Myocyte (in vitro differentiated cells): Measurements from ENCODE around the gene ATG101. TPM values are rescaled to one million over a fixed set of nuclear protein-coding genes. Genes with fewer than 3 reads are reported as not detected.
"Not testable (repeated sequence)": the region's sequence is repeated elsewhere in the genome, so short reads cannot be mapped to it uniquely, and the experiment has no call there.

Experiments
- DNase-seq: peaks from one replicate; pipeline ENCODE4 v3.0.0-alpha.2; 2012; ENCODE audit warnings: low read depth
- total RNA-seq: library from RNA; depleted of rRNA; stranded (reverse); fragments of >200 nt; gene quantifications from 2 replicates; pipeline ENCODE4 v1.2.3, GENCODE V29; 2014

The ATG101 gene
- total RNA-seq, 1 donor from 2014 or later: 105 TPM

DNA sequence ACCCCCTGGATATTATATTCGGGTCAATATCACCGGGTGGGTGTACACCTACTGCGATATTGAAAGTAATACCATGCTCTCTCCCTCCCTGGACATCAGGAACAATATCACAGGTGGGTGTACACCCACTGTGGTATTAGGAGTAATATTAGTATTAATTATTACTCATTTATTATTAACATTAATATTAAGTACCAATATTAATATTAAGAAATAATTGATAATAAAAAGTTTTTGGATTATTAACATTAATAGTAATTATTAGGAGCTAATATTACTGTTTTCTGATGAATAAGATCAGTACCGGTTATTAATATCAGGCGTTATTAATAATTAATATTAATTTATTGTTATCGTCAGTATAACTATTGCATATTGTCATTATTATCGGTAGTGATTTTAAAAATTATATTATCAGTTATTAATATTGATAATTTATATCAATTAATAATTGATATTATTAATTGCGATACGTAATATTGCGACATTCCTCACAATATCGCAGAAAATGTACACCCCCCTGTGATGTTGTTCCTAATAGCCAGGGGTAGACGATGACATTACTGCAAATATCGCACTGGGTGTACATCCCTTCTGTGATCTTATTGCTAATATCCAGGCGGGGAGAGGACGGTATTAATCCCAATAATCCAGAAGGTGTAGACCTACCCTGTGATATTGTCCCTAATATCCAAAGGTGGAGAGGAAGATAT lies 26.7 kb downstream of the ATG101 start:
- DNase-seq: no peak

DNA sequence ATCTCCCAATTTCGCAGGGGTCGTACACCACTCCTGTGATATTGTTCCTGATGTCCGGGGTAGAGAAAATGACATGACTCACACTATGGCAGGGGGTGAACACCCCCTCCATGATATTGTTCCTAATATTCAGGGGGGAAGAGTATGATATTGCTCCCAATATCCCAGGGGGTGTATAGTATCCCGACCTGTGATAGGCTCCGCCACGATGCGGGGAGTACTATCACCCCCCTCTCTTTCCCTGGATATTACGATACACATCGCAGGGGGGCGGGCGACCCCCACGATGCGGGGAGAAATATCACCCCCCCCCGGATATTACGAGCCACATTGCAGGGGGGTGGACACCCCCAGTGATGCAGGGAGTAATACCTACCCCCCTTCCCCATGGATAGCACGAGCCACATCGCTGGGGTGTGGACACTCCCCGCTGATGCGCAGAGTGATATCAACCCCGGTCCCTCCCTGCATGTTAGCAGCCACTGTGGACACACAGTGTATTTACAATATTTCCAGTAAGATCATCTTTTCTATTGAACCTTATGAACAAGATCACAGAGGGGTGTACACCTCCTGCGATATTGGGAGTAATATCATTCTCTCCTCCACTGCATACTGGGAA lies 27.4 kb downstream of the ATG101 start:
- no peak for DNase-seq

GRCh38 chr12:52104431-52105089 lies 34.8 kb downstream of the ATG101 start:
- not testable (repeated sequence) for DNase-seq

- DNase-seq: not testable (repeated sequence)
Measured at GRCh38 chr12:52116222-52117125, 46.7 kb downstream of the ATG101 start.

DNA sequence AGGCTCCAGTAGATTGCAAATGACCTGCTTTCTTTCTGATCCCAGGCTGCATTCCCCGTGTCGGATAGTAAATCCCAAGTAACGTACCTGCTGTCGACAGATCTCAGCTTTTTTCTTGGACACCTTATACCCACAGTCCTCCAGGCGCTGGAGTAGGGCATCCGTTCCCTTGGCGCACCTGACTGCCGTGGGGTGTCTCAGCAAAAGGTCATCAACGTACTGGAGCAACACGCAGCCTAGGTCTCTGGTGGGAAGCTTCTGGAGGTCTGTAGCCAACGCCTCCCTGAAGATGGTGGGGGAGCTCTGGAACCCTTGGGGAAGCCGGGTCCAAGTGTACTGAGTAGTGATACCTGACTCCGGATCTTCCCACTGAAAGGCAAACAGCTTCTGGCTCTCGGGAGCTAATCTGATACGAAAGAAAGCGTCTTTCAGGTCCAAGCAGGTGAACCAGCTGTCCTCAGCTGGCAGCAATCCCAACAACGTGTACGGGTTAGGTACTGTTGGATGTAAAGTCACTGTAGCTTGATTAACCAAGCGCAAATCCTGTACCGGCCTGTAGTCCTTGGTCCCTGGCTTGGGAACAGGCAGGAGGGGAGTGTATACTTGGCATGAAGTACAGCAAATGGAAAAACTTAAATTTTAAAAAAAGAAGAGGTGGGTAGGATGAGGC lies 48.2 kb downstream of the ATG101 start:
- not testable (repeated sequence) for DNase-seq

DNA sequence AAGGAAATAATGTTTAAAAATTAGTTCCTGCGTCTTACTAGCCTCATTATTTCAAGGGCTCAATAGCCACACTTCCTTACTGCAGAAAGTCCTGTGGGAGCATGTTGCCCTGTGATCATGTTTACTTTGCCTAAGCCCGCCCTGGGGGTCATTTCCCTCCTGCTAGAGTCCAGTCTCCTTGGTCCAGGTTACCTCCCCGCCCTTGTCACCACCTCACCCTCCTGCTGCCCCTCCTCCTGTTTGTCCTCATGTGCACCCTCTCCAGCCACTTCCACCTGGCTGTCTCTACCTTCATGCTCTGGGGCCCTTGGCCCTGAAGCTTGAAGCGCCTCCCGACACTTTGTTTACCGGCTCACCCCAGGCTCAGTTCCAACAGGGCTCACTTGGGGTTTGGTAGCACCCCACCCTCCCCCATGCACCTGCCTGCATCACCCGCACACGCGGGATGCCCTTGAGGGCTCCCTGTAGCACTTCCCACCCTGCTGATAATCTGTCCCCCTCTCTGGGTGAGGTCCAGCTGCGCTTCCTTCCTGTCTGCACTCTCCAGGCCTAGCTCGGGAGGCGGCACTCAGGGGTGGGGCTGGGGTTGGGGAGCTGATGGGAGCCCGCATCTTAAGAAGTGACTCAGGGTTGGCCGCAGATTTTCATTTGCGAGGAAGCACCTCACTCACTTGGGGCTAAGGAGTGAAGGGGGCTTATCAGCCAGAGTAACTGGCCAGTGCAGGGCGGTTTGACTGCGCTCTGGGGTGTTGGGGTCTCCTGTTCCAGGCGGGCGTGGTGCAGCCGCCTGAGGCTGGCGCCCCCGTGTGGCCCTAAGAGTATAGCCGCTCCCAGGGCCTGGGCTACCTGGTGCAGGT lies 49.8 kb downstream of the ATG101 start:
- DNase-seq: no peak

GRCh38 chr12:52120951-52121823 lies 51.4 kb downstream of the ATG101 start:
- no peak for DNase-seq

GRCh38 chr12:52121824-52122539 lies 52.2 kb downstream of the ATG101 start:
- peak; percentile 55 for DNase-seq

DNA sequence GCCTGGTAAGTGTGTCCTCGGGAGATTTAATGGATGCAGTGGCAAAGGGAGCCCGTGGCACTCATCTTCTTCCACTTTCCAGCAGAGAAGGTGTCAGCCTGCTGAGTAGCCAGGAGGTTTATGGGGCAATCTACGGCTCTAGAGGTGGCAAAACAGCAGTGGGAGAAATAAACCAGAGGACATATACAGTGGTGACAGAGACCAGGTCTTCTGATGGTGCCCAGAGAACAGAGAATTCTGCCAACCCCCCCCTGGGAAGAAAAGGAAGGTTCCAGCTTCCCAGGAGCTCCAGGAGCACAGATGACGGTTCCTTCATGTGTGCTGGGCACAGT lies 52.7 kb downstream of the ATG101 start:
- no peak for DNase-seq

DNA sequence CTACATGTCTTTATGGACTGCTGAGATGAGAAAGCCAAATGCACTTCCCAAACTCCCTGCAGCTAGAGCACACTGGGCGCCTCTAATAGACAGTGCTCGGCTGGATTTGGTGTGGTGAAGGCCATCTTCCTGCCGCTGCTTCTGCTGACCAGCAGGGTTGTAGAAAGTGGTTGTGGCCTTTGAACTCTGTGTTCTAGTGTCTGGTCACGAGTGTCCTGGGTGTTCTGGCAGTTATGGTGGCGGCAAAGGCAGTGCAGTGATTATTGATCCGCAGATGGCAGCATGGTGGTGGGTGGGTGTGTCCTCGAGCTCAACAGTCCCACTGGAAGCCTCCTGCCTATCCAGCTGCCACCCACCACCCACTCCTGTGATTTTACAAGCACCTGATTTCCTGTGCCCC lies 53.1 kb downstream of the ATG101 start:
- DNase-seq: no peak

DNA sequence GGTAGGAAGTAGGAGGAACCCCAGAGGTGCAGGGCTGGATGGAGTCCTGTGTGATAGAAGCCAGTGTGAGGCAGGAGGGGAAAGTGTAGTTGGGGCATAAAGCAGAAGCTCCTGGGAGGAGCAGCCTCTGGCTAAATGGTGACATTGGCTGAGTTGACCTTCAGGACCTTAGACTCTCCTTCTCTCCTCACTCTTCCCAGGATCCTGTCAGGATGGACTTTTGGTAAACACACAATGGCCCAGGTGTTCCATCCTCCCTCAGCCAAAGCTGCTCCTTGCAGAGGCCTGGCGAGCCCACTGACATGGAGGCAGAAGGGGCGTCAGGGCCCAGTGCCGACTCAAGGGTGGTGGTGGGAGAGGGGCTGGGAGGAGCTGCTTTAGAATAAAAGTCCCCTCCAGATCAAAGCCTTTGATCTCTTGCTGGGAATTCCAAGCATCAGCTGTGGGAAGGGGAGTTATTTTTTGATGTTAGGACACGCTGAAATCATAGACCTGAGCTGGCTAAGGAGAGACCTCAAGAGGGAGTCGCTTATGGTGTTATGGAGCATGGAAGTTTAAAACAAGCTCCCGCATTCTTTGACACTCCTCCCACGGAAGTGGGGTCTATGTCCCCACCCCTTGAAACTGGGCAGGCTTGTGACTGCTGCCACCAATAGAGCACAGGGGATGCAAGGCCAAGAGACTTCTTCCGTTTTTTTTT lies 53.9 kb downstream of the ATG101 start:
- DNase-seq: no peak

GRCh38 chr12:52125476-52125900 lies 55.7 kb downstream of the ATG101 start:
- DNase-seq: no peak

GRCh38 chr12:52126050-52126604 lies 56.3 kb downstream of the ATG101 start:
- DNase-seq: no peak
